HepG2 (cell line): Measurements from ENCODE around the gene MFSD11. TPM values are rescaled to one million over a fixed set of nuclear protein-coding genes. Genes with fewer than 3 reads are reported as not detected.

ENCODE experiments used
- ARID5B ChIP-seq: IDR thresholded peaks from 2 replicates; pipeline ENCODE4 v1.4.0; 2020; ENCODE audit warnings: mild to moderate bottlenecking, missing genetic modification reagents
- BCL3 ChIP-seq: sonication (generic); formaldehyde crosslinking; IDR thresholded peaks from 2 replicates; pipeline ENCODE4 v1.5.1; 2020; ENCODE audit warnings: mild to moderate bottlenecking, missing genetic modification reagents, moderate library complexity
- CBX2 ChIP-seq, 2 experiments: fragments of 200-600 bp in 1 of 2; sonication (generic); formaldehyde crosslinking in 1 of 2; IDR thresholded peaks; 2 replicates each; pipeline versions ENCODE4 v1.7.0 to v1.8.1; 2018 to 2022; ENCODE audit warnings: low read depth in 2 of 2, low read length in 1 of 2, mild to moderate bottlenecking in 1 of 2, missing genetic modification reagents in 1 of 2
- HIVEP1 ChIP-seq: sonication (generic); formaldehyde crosslinking; IDR thresholded peaks from 2 replicates; pipeline ENCODE4 v1.4.0; 2020; ENCODE audit warnings: mild to moderate bottlenecking, missing genetic modification reagents
- MXI1 ChIP-seq: IDR thresholded peaks from 3 replicates; pipeline ENCODE4 v1.6.1; 2012; ENCODE audit warnings: low read depth, low read length, inconsistent platforms, borderline replicate concordance
- NFIB ChIP-seq: sonication (generic); formaldehyde crosslinking; IDR thresholded peaks from 2 replicates; pipeline ENCODE4 v1.9.0; 2021; ENCODE audit warnings: missing genetic modification reagents, mild to moderate bottlenecking, borderline replicate concordance
- NONO ChIP-seq, 2 experiments: fragments of 450-650 bp in 1 of 2; sonication (generic) in 1 of 2; formaldehyde crosslinking in 1 of 2; IDR thresholded peaks in 1 of 2; conservative IDR thresholded peaks in 1 of 2; 2 replicates each; pipeline versions ENCODE4 v1.6.1 to v1.8.0; 2017 to 2022; ENCODE audit warnings: mild to moderate bottlenecking in 1 of 2, missing genetic modification reagents in 1 of 2, moderate library complexity in 1 of 2
- PPARG ChIP-seq: conservative IDR thresholded peaks from 2 replicates; pipeline ENCODE4 v1.6.1; 2016; ENCODE audit warnings: missing biosample characterization, missing genetic modification reagents
- RERE ChIP-seq: IDR thresholded peaks from 2 replicates; pipeline ENCODE4 v1.6.1; 2016; ENCODE audit warnings: low read depth, missing genetic modification reagents, missing compliant biosample characterization
- RXRA ChIP-seq: sonication (generic); formaldehyde crosslinking; IDR thresholded peaks from 2 replicates; pipeline ENCODE4 v1.5.1; 2020; ENCODE audit warnings: missing genetic modification reagents
- SIN3B ChIP-seq: fragments of 150-350 bp; IDR thresholded peaks from 2 replicates; pipeline ENCODE4 v1.6.1; 2014; ENCODE audit warnings: low read length
- SP4 ChIP-seq: sonication (generic); formaldehyde crosslinking; IDR thresholded peaks from 2 replicates; pipeline ENCODE4 v1.8.1; 2023; ENCODE audit warnings: mild to moderate bottlenecking, missing genetic modification reagents
- STAG1 ChIP-seq: sonication (generic); formaldehyde crosslinking; IDR thresholded peaks from 2 replicates; pipeline ENCODE4 v1.4.0; 2020; ENCODE audit warnings: missing genetic modification reagents
- ZNF414 ChIP-seq: sonication (generic); formaldehyde crosslinking; IDR thresholded peaks from 2 replicates; pipeline ENCODE4 v1.5.0; 2020; ENCODE audit warnings: missing genetic modification reagents
- ZNF619 ChIP-seq: sonication (generic); formaldehyde crosslinking; IDR thresholded peaks from 2 replicates; pipeline ENCODE4 v1.4.0; 2020; ENCODE audit warnings: mild to moderate bottlenecking, missing genetic modification reagents
- ZSCAN21 ChIP-seq: sonication (generic); formaldehyde crosslinking; IDR thresholded peaks from 2 replicates; pipeline ENCODE4 v1.8.0; 2022; ENCODE audit warnings: mild to moderate bottlenecking, missing genetic modification reagents, moderate library complexity, borderline replicate concordance
- polyA plus RNA-seq, 8 experiments: library from polyadenylated mRNA; depleted of rRNA in 3 of 8; stranded (reverse) in 7 of 8; unstranded in 1 of 8; fragments of >200 nt; fragmentation: Illumina TruSeq in 4 of 8; extraction: Trizol in 4 of 8; gene quantifications; 2 replicates each; pipeline versions ENCODE4 v1.2.1 to v1.2.3, GENCODE V29; 2011 to 2016; ENCODE audit warnings: low read depth in 4 of 8, missing spikeins in 1 of 8, mixed read lengths in 1 of 8; ENCODE audit not compliant: insufficient read depth in 1 of 8
- total RNA-seq, 5 experiments: library from RNA; depleted of rRNA; stranded (reverse); fragments of >200 nt; fragmentation: Illumina TruSeq; extraction: Trizol; gene quantifications; 2 replicates each; pipeline ENCODE4 v1.2.3, GENCODE V29; 2016; ENCODE audit warnings: low read depth in 1 of 5

The MFSD11 gene
- total and polyA plus RNA-seq, 2 of the 13 experiments (the other 11 are each of a cell fraction or from before 2014, with no cell fraction given) = 26.1 to 36.3 TPM

GRCh38 chr17:76737676-76738467 lies at the start of gene MFSD11 (continued):
- TF ChIP-seq CBX2 (IDR thresholded peaks at IDR 0.05; ENCODE audit: low read depth, low read length) = no peak
- TF ChIP-seq CBX2 (CRISPR knock-in tag; IDR thresholded peaks at IDR 0.05; ENCODE audit: low read depth) = no peak
- 0 out of 2 replicates have a peak, but pooled peaks have one; percentile 50 for TF ChIP-seq HIVEP1 (CRISPR knock-in tag)
- peak; percentile 14; the same call in 1 of the 2 replicates for TF ChIP-seq SIN3B
- peak; percentile 98 for TF ChIP-seq ZNF619 (CRISPR knock-in tag)
- TF ChIP-seq ARID5B = peak; percentile 56; the same call in 1 of the 2 replicates
- TF ChIP-seq NONO (IDR thresholded peaks at IDR 0.05) = no peak
- peak; percentile 92 for TF ChIP-seq NONO (CRISPR knock-in tag; conservative IDR thresholded peaks at IDR 0.05)
- peak; percentile 61 for TF ChIP-seq RXRA
- peak; percentile 12; the same call in 1 of the 2 replicates for TF ChIP-seq RERE (CRISPR knock-in tag)
- peak; percentile 42 for TF ChIP-seq ZSCAN21 (CRISPR knock-in tag)
- TF ChIP-seq STAG1 (CRISPR knock-in tag) = 0 out of 2 replicates have a peak, but pooled peaks have one; percentile 2
- TF ChIP-seq ZNF414 (CRISPR knock-in tag) = no peak
- peak; percentile 71; the same call in 1 of the 2 replicates for TF ChIP-seq SP4 (CRISPR knock-in tag)
- TF ChIP-seq PPARG (CRISPR knock-in tag) = peak; percentile 58
- peak; percentile 91; the same call in 2 of the 3 replicates for TF ChIP-seq MXI1
- TF ChIP-seq BCL3 (CRISPR knock-in tag) = peak; percentile 73
- no peak for TF ChIP-seq NFIB (CRISPR knock-in tag)
